GM19035 (cell line): ENCODE results near the gene RRP7A.
A peak's percentile ranks its signal among the peaks of the same experiment; 100 is the strongest.
"Not testable (repeated sequence)": the region's sequence is repeated elsewhere in the genome, so short reads cannot be mapped to it uniquely, and the experiment has no call there.

Experiments
- ATAC-seq: cut with Tn5 transposase; IDR thresholded peaks from one replicate; pipeline ENCODE4 v1.9.1; 2021; ENCODE audit not compliant: unreplicated experiment

Gene RRP7A

GRCh38 chr22:42536634-42537033, 17.0 kb upstream of the RRP7A start:
- ATAC-seq = not testable (repeated sequence)

- ATAC-seq = no peak
Observed at GRCh38 chr22:42536166-42536565, 16.6 kb upstream of the RRP7A start.

GRCh38 chr22:42535082-42535731, 15.6 kb upstream of the RRP7A start:
- ATAC-seq = not testable (repeated sequence)

GRCh38 chr22:42533638-42533977, 14.0 kb upstream of the RRP7A start:
- no peak for ATAC-seq

- ATAC-seq = not testable (repeated sequence)
Observed at GRCh38 chr22:42531401-42532084, 11.9 kb upstream of the RRP7A start.

- ATAC-seq = not testable (repeated sequence)
Observed at GRCh38 chr22:42529435-42529834, 9.8 kb upstream of the RRP7A start.

GRCh38 chr22:42528591-42529307, 9.2 kb upstream of the RRP7A start:
- peak; percentile 48 for ATAC-seq

GRCh38 chr22:42522546-42522945, 3.0 kb upstream of the RRP7A start:
- no peak for ATAC-seq

GRCh38 chr22:42521228-42521546, 1.6 kb upstream of the RRP7A start:
- ATAC-seq = no peak

- peak; percentile 28 for ATAC-seq
Observed at GRCh38 chr22:42518638-42519524, 715 bp downstream of the RRP7A start.

GRCh38 chr22:42517103-42517502, 2.5 kb downstream of the RRP7A start:
- not testable (repeated sequence) for ATAC-seq

GRCh38 chr22:42515896-42516295, 3.7 kb downstream of the RRP7A start:
- ATAC-seq = no peak

- not testable (repeated sequence) for ATAC-seq
Observed at GRCh38 chr22:42515304-42515703, 4.3 kb downstream of the RRP7A start.

GRCh38 chr22:42514331-42514730, 5.3 kb downstream of the RRP7A start:
- not testable (repeated sequence) for ATAC-seq

- ATAC-seq = not testable (repeated sequence)
Observed at GRCh38 chr22:42512273-42512990, 7.2 kb downstream of the RRP7A start.

GRCh38 chr22:42511401-42511891, 8.2 kb downstream of the RRP7A start:
- no peak for ATAC-seq

- no peak for ATAC-seq
Observed at GRCh38 chr22:42509548-42509947, 10.0 kb downstream of the RRP7A start.

- ATAC-seq = not testable (repeated sequence)
Observed at GRCh38 chr22:42508975-42509364, 10.6 kb downstream of the RRP7A start.

GRCh38 chr22:42508327-42508974, 11.1 kb downstream of the RRP7A start:
- ATAC-seq = not testable (repeated sequence)

GRCh38 chr22:42500836-42501179, 18.8 kb downstream of the RRP7A start:
- no peak for ATAC-seq
